ENCODE results near the gene ACAD8.

- TF ChIP-seq CTCF (IDR thresholded peaks at IDR 0.05) (no peak), EP300 (IDR thresholded peaks at IDR 0.05) (no peak)
Measured at GRCh38 chr11:134252346-134253187, 801 bp upstream of the ACAD8 start.
